Liver (tissue), 3 donors: ENCODE results near the gene WDR44.

Experiments used
- EGR1 ChIP-seq, 2 donors: IDR thresholded peaks; 2 replicates each; pipeline ENCODE4 v1.6.1; 2016 to 2018; ENCODE audit warnings: antibody characterized with exemption in 2 of 2, low read depth in 2 of 2
- FOXA2 ChIP-seq: IDR thresholded peaks from 2 replicates; pipeline ENCODE4 v1.6.1; 2016; ENCODE audit warnings: antibody characterized with exemption
- GABPA ChIP-seq, 2 donors: IDR thresholded peaks in 1 of 2; conservative IDR thresholded peaks in 1 of 2; 2 replicates each; pipeline ENCODE4 v1.6.1; 2016; ENCODE audit warnings: antibody characterized with exemption in 2 of 2, mild to moderate bottlenecking in 1 of 2, moderate library complexity in 1 of 2
- JUND ChIP-seq, 2 donors: IDR thresholded peaks; 2 replicates each; pipeline ENCODE4 v1.6.1; 2016; ENCODE audit warnings: antibody characterized with exemption in 2 of 2
- NR2F2 ChIP-seq: IDR thresholded peaks from 2 replicates; pipeline ENCODE4 v1.6.1; 2016; ENCODE audit warnings: antibody characterized with exemption
- RAD21 ChIP-seq, 2 donors: IDR thresholded peaks; 2 replicates each; pipeline ENCODE4 v1.6.1; 2016; ENCODE audit warnings: antibody characterized with exemption in 2 of 2, mild to moderate bottlenecking in 2 of 2
- SP1 ChIP-seq: IDR thresholded peaks from 2 replicates; pipeline ENCODE4 v1.6.1; 2018; ENCODE audit warnings: antibody characterized with exemption, mild to moderate bottlenecking
- TAF1 ChIP-seq: conservative IDR thresholded peaks from 2 replicates; pipeline ENCODE4 v1.6.1; 2016; ENCODE audit warnings: antibody characterized with exemption, mild to moderate bottlenecking
- YY1 ChIP-seq: IDR thresholded peaks from 2 replicates; pipeline ENCODE4 v1.6.1; 2016; ENCODE audit warnings: antibody characterized with exemption, mild to moderate bottlenecking
- TF ChIP-seq, protein P1 (sequence below): fragments of 150-350 bp; IDR thresholded peaks from 2 replicates; pipeline ENCODE4 v1.5.1; 2017; ENCODE audit warnings: improper control_type of control experiment, low read depth, low read length; ENCODE audit not compliant: missing input control
- TF ChIP-seq, protein P2 (sequence below): IDR thresholded peaks from 2 replicates; pipeline ENCODE4 v1.6.1; 2016; ENCODE audit warnings: antibody characterized with exemption
- TF ChIP-seq, protein P3 (sequence below): IDR thresholded peaks from 2 replicates; pipeline ENCODE4 v1.6.1; 2016; ENCODE audit warnings: antibody characterized with exemption
- TF ChIP-seq, protein P4 (sequence below): IDR thresholded peaks from 2 replicates; pipeline ENCODE4 v1.6.1; 2016; ENCODE audit warnings: antibody characterized with exemption, mild to moderate bottlenecking
- donor health status: healthy.
- donor health status: healthy.

DNA sequence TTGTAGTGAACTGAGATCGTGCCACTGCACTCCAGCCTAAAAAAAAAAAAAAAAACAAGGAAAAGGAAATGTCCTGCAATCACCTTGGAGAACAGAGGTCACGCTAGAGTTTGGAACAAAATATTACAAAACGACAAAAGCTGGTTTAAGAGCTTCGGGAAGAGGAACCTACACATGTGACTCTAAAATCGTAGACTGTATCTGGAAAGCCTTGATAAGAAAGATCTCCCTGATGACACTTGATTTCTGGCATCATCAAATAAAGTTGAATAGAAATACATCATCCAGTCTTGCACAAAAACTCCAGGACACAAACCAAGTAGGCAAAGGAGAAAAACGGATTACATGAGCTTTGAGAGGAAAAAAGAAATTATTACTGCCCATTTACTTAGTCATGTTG lies 118.6 kb downstream of the WDR44 start:
- TF ChIP-seq TAF1: no peak
- TF ChIP-seq, protein P1, sequence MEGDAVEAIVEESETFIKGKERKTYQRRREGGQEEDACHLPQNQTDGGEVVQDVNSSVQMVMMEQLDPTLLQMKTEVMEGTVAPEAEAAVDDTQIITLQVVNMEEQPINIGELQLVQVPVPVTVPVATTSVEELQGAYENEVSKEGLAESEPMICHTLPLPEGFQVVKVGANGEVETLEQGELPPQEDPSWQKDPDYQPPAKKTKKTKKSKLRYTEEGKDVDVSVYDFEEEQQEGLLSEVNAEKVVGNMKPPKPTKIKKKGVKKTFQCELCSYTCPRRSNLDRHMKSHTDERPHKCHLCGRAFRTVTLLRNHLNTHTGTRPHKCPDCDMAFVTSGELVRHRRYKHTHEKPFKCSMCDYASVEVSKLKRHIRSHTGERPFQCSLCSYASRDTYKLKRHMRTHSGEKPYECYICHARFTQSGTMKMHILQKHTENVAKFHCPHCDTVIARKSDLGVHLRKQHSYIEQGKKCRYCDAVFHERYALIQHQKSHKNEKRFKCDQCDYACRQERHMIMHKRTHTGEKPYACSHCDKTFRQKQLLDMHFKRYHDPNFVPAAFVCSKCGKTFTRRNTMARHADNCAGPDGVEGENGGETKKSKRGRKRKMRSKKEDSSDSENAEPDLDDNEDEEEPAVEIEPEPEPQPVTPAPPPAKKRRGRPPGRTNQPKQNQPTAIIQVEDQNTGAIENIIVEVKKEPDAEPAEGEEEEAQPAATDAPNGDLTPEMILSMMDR: no peak
- TF ChIP-seq, protein P2, sequence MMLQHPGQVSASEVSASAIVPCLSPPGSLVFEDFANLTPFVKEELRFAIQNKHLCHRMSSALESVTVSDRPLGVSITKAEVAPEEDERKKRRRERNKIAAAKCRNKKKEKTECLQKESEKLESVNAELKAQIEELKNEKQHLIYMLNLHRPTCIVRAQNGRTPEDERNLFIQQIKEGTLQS: no peak
- TF ChIP-seq EGR1 (IDR thresholded peaks at IDR 0.05; ENCODE audit: low read depth in 2 of 2): no peak
- TF ChIP-seq NR2F2: no peak
- TF ChIP-seq, protein P3, sequence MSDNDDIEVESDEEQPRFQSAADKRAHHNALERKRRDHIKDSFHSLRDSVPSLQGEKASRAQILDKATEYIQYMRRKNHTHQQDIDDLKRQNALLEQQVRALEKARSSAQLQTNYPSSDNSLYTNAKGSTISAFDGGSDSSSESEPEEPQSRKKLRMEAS: no peak
- no peak for TF ChIP-seq RAD21 (IDR thresholded peaks at IDR 0.05)
- TF ChIP-seq, protein P4, sequence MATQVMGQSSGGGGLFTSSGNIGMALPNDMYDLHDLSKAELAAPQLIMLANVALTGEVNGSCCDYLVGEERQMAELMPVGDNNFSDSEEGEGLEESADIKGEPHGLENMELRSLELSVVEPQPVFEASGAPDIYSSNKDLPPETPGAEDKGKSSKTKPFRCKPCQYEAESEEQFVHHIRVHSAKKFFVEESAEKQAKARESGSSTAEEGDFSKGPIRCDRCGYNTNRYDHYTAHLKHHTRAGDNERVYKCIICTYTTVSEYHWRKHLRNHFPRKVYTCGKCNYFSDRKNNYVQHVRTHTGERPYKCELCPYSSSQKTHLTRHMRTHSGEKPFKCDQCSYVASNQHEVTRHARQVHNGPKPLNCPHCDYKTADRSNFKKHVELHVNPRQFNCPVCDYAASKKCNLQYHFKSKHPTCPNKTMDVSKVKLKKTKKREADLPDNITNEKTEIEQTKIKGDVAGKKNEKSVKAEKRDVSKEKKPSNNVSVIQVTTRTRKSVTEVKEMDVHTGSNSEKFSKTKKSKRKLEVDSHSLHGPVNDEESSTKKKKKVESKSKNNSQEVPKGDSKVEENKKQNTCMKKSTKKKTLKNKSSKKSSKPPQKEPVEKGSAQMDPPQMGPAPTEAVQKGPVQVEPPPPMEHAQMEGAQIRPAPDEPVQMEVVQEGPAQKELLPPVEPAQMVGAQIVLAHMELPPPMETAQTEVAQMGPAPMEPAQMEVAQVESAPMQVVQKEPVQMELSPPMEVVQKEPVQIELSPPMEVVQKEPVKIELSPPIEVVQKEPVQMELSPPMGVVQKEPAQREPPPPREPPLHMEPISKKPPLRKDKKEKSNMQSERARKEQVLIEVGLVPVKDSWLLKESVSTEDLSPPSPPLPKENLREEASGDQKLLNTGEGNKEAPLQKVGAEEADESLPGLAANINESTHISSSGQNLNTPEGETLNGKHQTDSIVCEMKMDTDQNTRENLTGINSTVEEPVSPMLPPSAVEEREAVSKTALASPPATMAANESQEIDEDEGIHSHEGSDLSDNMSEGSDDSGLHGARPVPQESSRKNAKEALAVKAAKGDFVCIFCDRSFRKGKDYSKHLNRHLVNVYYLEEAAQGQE: no peak
- no peak for TF ChIP-seq FOXA2
- no peak for TF ChIP-seq YY1
- no peak for TF ChIP-seq JUND (IDR thresholded peaks at IDR 0.05)
- TF ChIP-seq GABPA (IDR thresholded peaks at IDR 0.05 in 1 of 2, conservative IDR thresholded peaks at IDR 0.05 in 1 of 2): no peak
- TF ChIP-seq SP1: no peak
